ENCODE results near the gene LAPTM5.

GRCh38 chr1:30748699-30749401, 8.7 kb downstream of the LAPTM5 start:
- TF ChIP-seq CTCF (conservative IDR thresholded peaks at IDR 0.05 in 1 of 2, IDR thresholded peaks at IDR 0.05 in 1 of 2; ENCODE audit: extremely low read depth in 1 of 2, insufficient read depth in 1 of 2, low read depth in 1 of 2, low read length in 2 of 2) (no peak), EZH2 (IDR thresholded peaks at IDR 0.05; ENCODE audit: borderline replicate concordance, low read length) (no peak)
